PC-9 (cell line): ENCODE results near the gene PTGES.

ENCODE experiments used
- EZH2 ChIP-seq: fragments of 200-600 bp; sonication (generic); IDR thresholded peaks from 2 replicates; pipeline ENCODE4 v1.8.0; 2017; ENCODE audit warnings: antibody characterized with exemption, low read depth
- TF ChIP-seq, protein P1 (sequence below): fragments of 200-600 bp; sonication (generic); conservative IDR thresholded peaks from 2 replicates; pipeline ENCODE4 v1.6.1; 2017; ENCODE audit warnings: mixed run types, antibody characterized with exemption, mild to moderate bottlenecking, moderate library complexity

DNA sequence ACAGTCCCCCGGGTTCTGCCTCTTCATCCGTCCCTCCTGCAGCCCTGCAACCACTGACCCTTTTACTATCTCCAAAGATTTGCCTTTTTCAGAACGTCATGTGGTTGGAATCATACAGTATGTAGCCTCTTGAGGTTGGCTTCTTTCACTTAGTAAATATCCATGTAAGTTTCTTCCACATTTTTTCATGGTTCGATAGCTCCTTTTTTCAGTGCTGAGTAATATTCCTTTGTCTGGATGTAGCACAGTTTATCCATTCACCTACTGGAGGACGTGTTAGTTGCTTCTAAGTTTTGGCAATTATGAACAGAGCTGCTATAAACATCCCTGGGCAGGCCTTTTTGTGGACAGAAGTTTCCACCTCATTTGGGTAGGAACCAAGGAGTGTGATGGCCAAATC, 60.3 kb downstream of the PTGES start:
- TF ChIP-seq, protein P1, sequence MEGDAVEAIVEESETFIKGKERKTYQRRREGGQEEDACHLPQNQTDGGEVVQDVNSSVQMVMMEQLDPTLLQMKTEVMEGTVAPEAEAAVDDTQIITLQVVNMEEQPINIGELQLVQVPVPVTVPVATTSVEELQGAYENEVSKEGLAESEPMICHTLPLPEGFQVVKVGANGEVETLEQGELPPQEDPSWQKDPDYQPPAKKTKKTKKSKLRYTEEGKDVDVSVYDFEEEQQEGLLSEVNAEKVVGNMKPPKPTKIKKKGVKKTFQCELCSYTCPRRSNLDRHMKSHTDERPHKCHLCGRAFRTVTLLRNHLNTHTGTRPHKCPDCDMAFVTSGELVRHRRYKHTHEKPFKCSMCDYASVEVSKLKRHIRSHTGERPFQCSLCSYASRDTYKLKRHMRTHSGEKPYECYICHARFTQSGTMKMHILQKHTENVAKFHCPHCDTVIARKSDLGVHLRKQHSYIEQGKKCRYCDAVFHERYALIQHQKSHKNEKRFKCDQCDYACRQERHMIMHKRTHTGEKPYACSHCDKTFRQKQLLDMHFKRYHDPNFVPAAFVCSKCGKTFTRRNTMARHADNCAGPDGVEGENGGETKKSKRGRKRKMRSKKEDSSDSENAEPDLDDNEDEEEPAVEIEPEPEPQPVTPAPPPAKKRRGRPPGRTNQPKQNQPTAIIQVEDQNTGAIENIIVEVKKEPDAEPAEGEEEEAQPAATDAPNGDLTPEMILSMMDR = no peak
- TF ChIP-seq EZH2 = no peak
